ENCODE data around the gene ARMC7. TPM values are rescaled to one million over a fixed set of nuclear protein-coding genes. Genes with fewer than 3 reads are reported as not detected.

The ARMC7 gene
- total and polyA plus RNA-seq, 10 of the 15 experiments (the other 5 are each of a cell fraction or from before 2014, with no cell fraction given): 1.5 to 19.8 (median 6.3) TPM

- Histone ChIP-seq H2AFZ (ENCODE audit: control insufficient read depth, low read depth, low read length) (no peak overlapping the region), H3K27ac (ENCODE audit: control insufficient read depth, insufficient read depth) (no peak overlapping the region), H3K27me3 (replicated peaks in 1 of 2; ENCODE audit: control insufficient read depth in 2 of 2, insufficient read depth in 2 of 2, low read length in 1 of 2) (no peaks in the 10 kb centered on the region), H3K79me2 (ENCODE audit: control insufficient read depth, insufficient read depth, low read length) (no peaks in the 10 kb centered on the region; the same call in 1 of the 2 replicates), H3K4me3 (no peak overlapping the region), H4K20me1 (ENCODE audit: control insufficient read depth, insufficient read depth) (no peaks in the 10 kb centered on the region), H3K4me1 (ENCODE audit: control insufficient read depth, insufficient read depth, low read length) (peaks cover 9% of the 10 kb centered on the region; the same call in 1 of the 2 replicates), H3K9ac (ENCODE audit: control insufficient read depth, insufficient read depth, low read length) (no peak overlapping the region), H3K36me3 (ENCODE audit: control insufficient read depth in 2 of 2, insufficient read depth in 2 of 2, low read length in 1 of 2) (peaks cover 23 to 38% of the 10 kb centered on the region in 2 experiments), H3K9me3 (replicated peaks; ENCODE audit: control insufficient read depth, insufficient read depth, low read length) (no peaks in the 10 kb centered on the region), H3K4me2 (ENCODE audit: control insufficient read depth, insufficient read depth) (no peak overlapping the region)
- ATAC-seq (no peak), DNase-seq (ENCODE audit: low read depth, low spot score) (no peak), FAIRE-seq (no peak)
- CTCF ChIA-PET: interaction anchor here (1.1 kb wide), 1 partner anchor 59 kb away, joined by 3 read pairs; no protein-coding TSS in a partner anchor
- POLR2A ChIA-PET: interaction anchor here (1.0 to 1.5 kb wide), 2 partner anchors 10 to 27 kb away, joined by 3 to 4 read pairs; partner anchors contain the start of gene NT5C
- in situ Hi-C loops (cut with MboI): no loop called here
- no TSS peak for BruUV-seq (replicated peaks)
- intact Hi-C loops (cut with micrococcal nuclease; ENCODE audit: unreplicated experiment): no loop called here
- 97% methylated on average over 11 of the region's 13 CpGs for WGBS (ENCODE audit: insufficient coverage, insufficient replicate concordance, low lambda C conversion rate, missing lambda C conversion rate)
- RAD21 ChIA-PET (ENCODE audit: unreplicated experiment): no interaction called here
- TF ChIP-seq NBN (IDR thresholded peaks at IDR 0.05): no peak
- TF ChIP-seq ZBTB33 (IDR thresholded peaks at IDR 0.05): no peak
- no peak for TF ChIP-seq ESRRA (IDR thresholded peaks at IDR 0.05; ENCODE audit: low read length)
- no peak for TF ChIP-seq BCLAF1 (IDR thresholded peaks at IDR 0.05)
- TF ChIP-seq CBX3 (IDR thresholded peaks at IDR 0.05; ENCODE audit: borderline replicate concordance, low read depth): no peak
- TF ChIP-seq CBFB (IDR thresholded peaks at IDR 0.05; ENCODE audit: low read depth): no peak
- no peak for TF ChIP-seq FOS (IDR thresholded peaks at IDR 0.05; ENCODE audit: borderline replicate concordance, extremely low read depth, insufficient read length)
- no peak for TF ChIP-seq ELK1 (IDR thresholded peaks at IDR 0.05; ENCODE audit: low read depth, low read length)
- no peak for TF ChIP-seq TARDBP (IDR thresholded peaks at IDR 0.05; ENCODE audit: borderline replicate concordance)
- no peak for TF ChIP-seq ZBTB4 (CRISPR knock-in tag; IDR thresholded peaks at IDR 0.05)
- SMC1A ChIA-PET (ENCODE audit: uncharacterized antibody, unreplicated experiment): no interaction called here
These were observed 32.6 kb downstream of the ARMC7 start for GRCh38 chr17:75142236-75142971.

Measured in GM12878 (cell line).